Activated CD8-positive, alpha-beta memory T cell treated with anti-CD3 and anti-CD28 coated beads for 36 hours (primary cell): Measurements from ENCODE around the gene PGGHG. TPM values are rescaled to one million over a fixed set of nuclear protein-coding genes. Genes with fewer than 3 reads are reported as not detected.

Experiments
- CTCF ChIA-PET: fragments of 350-600 bp; sonication (Branson Sonifier 250); formaldehyde crosslinking; loops from one replicate; lab custom pipeline; 2021; ENCODE audit warnings: antibody characterized with exemption; lab: Charles Lee
- POLR2A ChIA-PET: fragments of 350-600 bp; sonication (Branson Sonifier 250); formaldehyde crosslinking; loops from one replicate; lab custom pipeline; 2021; ENCODE audit warnings: antibody characterized with exemption; lab: Charles Lee
- total RNA-seq, 2 experiments: library from RNA; stranded (reverse); gene quantifications; one replicate each; pipeline ENCODE4 v1.2.3, GENCODE V29; 2021

The PGGHG gene
- total RNA-seq, 2 experiments from 2014 or later: 84.3 to 85.2 TPM

DNA sequence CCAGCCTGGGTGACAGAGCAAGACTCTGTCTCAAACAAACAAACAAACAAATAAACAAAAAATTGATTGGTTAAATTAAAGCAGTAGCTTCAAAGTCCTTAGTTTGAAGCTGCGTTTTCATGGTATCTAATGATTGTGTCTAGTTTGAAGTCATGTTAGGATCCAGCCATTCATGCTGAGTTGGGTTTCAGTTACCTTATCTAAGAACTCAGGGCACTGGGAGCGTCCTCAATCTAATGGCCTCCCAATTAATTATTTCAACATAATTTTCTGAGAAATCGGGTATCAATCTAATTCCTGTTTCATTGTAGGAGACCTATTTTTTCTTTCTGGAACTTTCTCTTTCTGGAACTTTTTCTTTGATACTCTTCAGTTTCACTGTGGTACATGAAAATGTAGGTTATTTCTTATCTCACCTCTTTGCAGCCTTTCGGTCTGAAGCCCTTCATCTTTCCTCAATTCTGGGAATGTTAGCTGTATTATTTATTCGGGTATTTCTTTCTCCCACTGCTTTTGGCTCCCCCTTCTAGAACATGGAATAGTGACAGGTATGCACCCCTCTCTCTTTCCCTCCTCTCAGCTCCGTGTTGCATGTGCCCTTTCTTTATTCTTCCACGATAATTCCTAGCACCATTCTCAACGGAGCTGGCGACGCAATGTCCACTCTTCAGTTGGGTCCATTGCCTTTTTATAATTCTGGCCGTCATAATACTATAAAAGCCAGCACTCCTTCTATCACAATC lies 56.1 kb downstream of the PGGHG start:
- CTCF ChIA-PET: interaction anchor here (0.6 to 1.4 kb wide), 3 partner anchors 10 to 97 kb away, joined by 3 read pairs; no protein-coding TSS in a partner anchor

More for the DNA sequence above, 56.1 kb downstream of the PGGHG start:
- POLR2A ChIA-PET: no interaction called here

Other genes starting within 250 kb of the PGGHG start
- not detected for gene SCGB1C1, start 96.0 kb upstream of the PGGHG start, total RNA-seq
- gene BET1L, start 81.7 kb upstream of the PGGHG start, total RNA-seq: 10 to 100 TPM; 39.8 to 40.6 TPM
- 100 to 1,000 TPM; 120 to 124 TPM for gene RIC8A, start 81.4 kb upstream of the PGGHG start, total RNA-seq
- gene SIRT3, start 52.8 kb upstream of the PGGHG start, total RNA-seq: 10 to 100 TPM; 13.5 to 16.0 TPM
- 100 to 1,000 TPM; 246 to 250 TPM for gene PSMD13, start 52.1 kb upstream of the PGGHG start, total RNA-seq
- 1 to 10 TPM; 1.5 to 1.8 TPM for gene NLRP6, start 10.7 kb upstream of the PGGHG start, total RNA-seq
- gene IFITM5, start 10.4 kb downstream of the PGGHG start, total RNA-seq: not detected
- 100 to 1,000 TPM; 179 to 189 TPM for gene IFITM2, start 18.7 kb downstream of the PGGHG start, total RNA-seq
- 10 to 100 TPM; 97.5 to 99.3 TPM for gene IFITM1, start 24.9 kb downstream of the PGGHG start, total RNA-seq
- gene IFITM3, start 31.7 kb downstream of the PGGHG start, total RNA-seq: 10 to 100 TPM; 30.8 to 36.7 TPM
- gene B4GALNT4, start 80.4 kb downstream of the PGGHG start, total RNA-seq: under 1 TPM; 0.38 to 0.42 TPM
- gene PKP3, start 105.1 kb downstream of the PGGHG start, total RNA-seq: under 1 TPM in 1 of 2 experiments, not detected in 1; 0.50 TPM
- gene SIGIRR, start 125.9 kb downstream of the PGGHG start, total RNA-seq: 10 to 100 TPM; 34.4 to 35.6 TPM
- gene ANO9, start 152.9 kb downstream of the PGGHG start, total RNA-seq: 10 to 100 TPM; 21.9 to 22.0 TPM
- gene PTDSS2, start 161.2 kb downstream of the PGGHG start, total RNA-seq: 10 to 100 TPM; 26.2 to 30.0 TPM
- gene RNH1, start 218.1 kb downstream of the PGGHG start, total RNA-seq: 100 to 1,000 TPM; 120 TPM
- gene HRAS, start 246.4 kb downstream of the PGGHG start, total RNA-seq: 10 to 100 TPM; 75.2 to 79.1 TPM
- 1 to 10 TPM; 1.8 to 2.1 TPM for gene LRRC56, start 248.4 kb downstream of the PGGHG start, total RNA-seq